DND-41 (cell line): Measurements from ENCODE around the gene GBX1.

Source experiments
- CTCF ChIP-seq: IDR thresholded peaks from 2 replicates; pipeline ENCODE4 v1.5.1; 2012; ENCODE audit warnings: borderline replicate concordance, low read length, moderate library complexity, mild to moderate bottlenecking; ENCODE audit not compliant: poor library complexity, severe bottlenecking; ENCODE audit errors: extremely low read depth
- EZH2 ChIP-seq: IDR thresholded peaks from 3 replicates; pipeline ENCODE4 v1.6.1; 2012; ENCODE audit warnings: borderline replicate concordance, low read depth, mild to moderate bottlenecking, moderate library complexity, low read length, inconsistent platforms; ENCODE audit not compliant: severe bottlenecking

- TF ChIP-seq CTCF (no peak), EZH2 (no peak)
These were observed 18.9 kb downstream of the GBX1 start for GRCh38 chr7:151148319-151149259.
